Dermis blood vessel endothelial cell (primary cell): ENCODE results near the gene PDZD7. TPM values are rescaled to one million over a fixed set of nuclear protein-coding genes. Genes with fewer than 3 reads are reported as not detected.
A peak's percentile ranks its signal among the peaks of the same experiment; 100 is the strongest.

ENCODE experiments used
- DNase-seq: peaks from one replicate; pipeline ENCODE4 v3.0.0; 2010
- total RNA-seq: library from RNA; depleted of rRNA; stranded (reverse); fragments of >200 nt; gene quantifications from 2 replicates; pipeline ENCODE4 v1.2.3, GENCODE V29; 2014

Gene PDZD7
- total RNA-seq, 1 donor from 2014 or later = 0.34 TPM

DNA sequence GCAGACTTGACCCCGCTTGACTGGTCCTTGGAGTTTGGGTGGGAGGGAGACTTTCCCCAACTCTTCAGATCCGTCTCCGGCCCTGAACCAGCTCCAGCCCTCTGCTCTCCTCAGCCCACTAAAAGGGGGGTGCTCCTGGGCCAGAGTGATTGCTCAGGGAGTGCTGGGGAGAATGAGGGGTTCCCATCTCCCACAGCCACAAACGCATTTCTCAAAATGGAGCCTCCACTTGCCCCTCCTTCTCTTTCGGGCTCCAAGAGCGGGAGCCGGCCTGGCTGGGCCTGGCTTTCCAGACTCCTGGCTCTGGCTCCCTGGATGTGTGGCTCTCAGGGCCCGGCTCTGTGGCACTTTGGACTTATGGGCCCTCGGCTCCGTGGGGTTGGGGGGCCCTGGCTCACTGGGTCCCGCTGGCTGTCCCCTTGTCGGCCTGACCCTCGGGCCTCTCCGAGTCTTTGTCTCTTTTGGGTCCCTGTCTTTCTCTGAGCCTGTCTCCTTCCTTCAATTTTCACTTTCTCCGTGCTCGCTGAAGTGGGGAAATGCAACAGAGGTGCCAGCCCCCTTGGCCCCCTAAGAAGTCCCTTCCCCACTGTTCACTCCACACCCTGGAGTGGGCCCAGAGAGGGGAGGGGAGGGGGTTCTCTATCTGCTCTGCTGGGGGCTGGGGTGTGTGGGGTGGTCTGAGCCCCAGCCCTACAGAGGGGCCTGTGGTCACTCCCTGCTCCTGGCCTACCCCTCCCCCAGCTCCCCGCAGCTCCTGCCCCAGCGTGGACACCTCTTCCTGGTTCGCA, 30.6 kb downstream of the PDZD7 start:
- DNase-seq = peak; percentile 41

DNA sequence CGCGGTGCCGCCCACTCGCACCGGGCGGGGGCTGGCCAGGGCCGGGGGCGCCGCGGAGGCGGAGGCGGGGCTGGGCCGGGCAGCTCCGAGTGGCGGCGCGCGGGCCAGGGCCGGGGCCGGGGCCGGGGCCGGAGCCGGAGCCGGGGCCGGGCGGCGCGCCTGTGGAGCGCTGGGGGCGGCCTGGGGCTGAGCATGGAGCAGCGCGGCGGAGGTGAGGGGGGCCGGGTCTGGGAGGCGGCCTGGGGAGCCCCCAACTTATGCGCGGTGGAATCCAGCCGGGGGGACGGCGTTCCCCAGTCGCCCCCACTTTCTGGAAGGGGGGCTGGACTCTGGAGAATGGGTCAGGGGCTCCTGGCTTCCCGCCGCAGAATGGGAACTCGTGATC, 31.2 kb downstream of the PDZD7 start, which contains the start of gene LZTS2:
Gene LZTS2 (plus strand): TSS at position 67 of the 385 bp plus-strand sequence. CDS start 2,731 bp downstream, outside the sequence.
- DNase-seq = no peak

DNA sequence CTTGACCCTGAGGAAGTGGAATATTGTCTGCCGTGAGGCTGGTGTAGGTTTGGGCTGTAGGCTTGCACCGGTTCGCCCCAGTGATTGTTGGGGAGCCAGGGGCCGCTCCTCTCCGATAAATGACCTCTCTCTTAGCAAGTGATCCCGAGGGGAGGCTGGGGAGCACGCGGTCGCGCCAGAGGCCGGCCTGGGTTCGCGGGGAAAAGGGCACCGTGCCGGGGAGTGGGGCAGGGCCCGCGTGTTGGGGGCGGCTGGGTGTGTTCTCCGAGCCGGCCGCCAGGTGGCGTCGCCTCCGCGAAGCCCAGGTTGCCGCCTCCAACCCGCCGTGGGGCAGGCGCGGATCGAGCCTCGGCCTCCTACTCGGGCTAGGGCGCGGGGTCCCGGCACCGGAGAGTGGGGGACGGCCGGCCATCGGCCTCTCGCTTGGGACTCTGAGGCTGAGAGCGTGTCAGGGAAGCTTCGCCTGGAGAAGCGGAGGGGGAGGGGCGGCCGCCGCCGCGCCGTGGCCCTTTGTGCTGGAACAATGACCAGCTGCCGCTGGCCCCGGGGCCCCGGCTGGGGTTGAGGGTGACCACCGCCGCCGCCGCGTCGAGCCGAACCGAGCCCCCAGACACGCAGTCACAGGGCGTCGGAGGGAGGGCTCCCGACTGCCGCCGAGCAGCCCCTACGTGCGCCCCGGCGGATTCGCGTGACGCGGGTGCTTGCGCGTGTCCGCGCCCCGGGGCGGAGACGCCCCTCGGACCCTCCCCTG, 31.8 kb downstream of the PDZD7 start:
- peak; percentile 85 for DNase-seq

DNA sequence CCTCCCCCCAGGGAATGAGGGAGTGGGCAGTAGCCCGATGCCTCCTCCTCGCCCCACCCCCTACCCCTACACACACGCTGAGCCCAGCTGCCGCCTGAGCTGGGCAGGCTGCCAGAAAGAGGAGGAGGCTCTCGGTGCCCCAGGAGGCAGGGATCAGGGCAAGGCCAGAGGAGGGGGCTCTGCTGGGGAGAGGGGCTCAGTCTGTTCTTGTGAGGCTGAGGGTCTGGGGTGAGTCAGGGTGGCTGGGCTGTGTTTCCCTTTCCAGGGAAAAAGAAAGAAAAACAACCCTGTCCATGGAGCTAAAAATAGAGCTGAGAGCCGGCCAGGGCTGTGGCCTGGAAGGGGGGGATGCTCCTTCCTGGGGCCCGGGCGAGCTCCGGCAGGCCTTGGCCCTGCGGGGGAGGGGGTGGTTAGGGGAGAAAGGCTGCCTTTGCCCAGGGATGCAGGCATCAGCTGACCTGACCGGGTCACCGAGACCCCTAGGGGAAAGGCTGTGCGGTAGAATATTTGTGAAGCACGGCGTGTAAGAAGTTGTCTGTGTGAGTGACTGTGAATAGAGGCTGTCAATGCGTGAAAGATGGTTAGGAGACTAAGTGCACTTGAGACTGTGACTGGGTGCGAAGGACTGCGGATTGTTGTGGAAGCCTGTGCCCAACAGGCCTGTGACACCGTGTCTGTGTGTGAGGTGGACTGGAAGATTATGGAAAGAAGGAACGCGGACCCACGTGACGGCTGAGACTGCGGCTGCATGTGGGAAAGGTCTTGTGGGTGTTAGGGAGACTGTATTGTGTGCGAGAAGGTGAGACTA, 32.5 kb downstream of the PDZD7 start:
- DNase-seq = peak; percentile 80

DNA sequence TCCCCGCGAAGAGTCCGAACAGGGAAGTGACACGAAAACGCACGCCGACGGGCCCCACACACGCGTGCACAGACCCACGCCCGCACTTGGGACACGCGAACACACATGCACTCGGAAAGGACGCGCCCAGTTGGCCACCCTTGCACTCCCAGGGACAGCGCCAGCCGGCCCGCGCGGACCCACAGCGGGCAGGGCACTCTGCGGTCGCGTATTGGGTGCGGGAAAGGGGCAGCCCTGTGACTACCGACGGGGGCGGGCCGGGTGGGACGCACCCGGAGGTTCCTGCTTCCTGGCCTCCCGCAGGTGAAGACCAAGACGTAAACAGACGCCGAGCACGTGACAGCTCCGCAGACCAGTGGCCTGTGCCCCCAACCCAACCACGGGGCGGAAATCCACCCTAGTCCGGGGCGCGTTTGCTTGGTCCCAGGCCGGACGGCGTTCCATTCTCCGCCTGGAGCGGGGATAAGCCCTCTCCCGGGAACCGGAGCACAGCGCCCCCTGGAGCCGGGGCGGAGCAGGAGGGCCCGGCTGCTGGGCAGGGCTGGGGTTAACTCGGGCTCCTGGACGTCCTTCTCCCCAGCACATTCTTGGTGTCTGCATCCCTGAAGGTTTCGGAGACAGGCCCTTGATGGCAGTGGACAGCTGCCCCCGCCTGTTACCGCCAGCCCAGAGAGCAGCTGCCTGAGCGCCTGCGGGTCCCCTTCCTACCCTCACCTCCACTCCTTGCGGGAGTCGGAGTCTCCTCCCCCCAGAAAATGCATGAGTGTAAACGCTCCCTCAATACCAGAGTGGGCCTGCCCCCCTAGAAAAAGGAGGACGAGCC, 33.4 kb downstream of the PDZD7 start:
- DNase-seq = peak; percentile 82

DNA sequence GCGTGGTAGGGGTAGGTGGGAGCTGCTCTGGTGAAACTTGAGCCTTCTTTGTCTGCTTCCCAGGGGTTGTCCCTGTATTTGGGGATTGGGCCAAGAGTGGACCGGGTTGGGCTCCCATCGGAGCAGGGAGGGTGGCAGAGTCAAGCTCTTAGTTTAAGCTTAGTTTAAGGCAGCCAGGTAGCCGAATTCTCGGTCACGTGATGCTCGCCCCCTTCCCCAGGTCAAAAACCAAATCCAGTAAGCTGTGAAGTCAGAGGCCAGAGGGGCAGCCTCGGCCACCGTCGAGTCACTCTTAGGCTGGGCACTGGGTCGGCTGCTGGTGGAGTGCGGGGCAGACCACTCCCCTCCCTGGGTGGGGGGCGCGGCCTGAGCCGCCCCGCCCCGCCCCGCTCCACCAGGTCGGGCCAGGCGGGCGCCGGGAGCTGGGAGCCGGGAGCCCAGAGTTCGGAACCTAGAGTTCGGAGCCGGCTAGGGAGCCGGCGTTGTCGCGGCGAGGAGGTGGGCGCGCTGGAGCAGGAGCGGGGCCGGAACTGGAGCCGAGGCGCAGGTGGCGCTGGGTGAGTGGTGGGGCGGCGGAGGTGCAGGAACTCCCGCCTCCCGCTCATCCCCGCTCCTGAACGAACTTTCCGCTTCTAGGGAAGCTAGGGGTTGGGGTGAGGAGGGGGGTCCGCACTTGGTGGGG, 34.1 kb downstream of the PDZD7 start:
- DNase-seq = peak; percentile 37

DNA sequence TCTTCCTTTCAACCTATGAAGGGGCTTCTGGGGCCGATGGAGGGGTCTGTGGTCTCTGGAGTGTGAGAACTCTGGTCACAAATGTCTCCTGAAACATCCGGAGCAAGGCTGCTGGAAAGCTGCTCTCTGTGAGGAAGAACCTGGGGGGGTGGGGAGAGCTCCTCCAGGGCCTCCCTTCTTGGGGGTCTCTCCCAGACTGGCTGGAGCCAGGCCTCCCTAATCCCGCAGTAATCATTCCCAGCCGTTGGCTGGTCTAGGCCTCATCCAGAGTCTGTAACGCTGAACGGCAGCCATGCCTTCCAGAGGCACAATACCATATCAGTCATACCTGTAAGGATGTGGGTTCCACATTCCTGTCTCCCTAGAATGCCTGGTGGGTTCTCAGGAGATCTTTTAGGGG, 35.7 kb downstream of the PDZD7 start:
- DNase-seq = no peak

DNA sequence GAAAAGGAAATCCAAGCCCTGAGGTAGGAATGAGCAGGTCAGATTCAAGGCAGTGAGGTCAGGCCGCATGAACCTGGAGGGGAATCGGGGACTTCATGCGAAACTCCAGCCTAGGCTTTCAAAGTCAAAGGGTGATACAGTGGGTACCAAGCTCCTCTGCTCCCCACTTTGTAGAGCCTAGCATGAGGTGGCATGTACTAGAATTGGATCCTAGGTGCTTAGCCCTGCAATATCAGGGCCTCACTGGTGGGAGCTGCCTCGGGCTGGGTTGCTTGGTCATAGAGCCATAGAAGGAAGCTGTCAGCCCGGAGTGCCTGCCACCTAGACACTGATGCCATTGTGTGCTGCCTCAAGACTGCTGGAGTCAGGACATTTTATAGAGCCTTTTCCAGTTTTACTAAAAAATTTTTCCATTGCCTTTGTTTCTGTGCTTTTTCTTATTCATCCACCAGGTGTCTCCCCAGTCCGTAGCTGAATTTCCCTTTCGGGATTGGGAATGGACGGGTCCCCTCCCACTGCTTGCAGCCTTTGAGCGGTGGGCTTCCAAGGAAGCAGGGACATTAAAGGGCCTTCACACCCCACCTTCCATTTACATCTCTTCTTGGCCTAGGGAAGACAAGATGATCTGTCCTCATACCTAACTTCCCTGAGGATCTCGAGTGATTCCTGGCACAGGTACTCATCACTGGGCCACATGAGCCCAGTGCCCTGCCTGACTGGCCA, 36.8 kb downstream of the PDZD7 start:
- DNase-seq = peak; percentile 72

DNA sequence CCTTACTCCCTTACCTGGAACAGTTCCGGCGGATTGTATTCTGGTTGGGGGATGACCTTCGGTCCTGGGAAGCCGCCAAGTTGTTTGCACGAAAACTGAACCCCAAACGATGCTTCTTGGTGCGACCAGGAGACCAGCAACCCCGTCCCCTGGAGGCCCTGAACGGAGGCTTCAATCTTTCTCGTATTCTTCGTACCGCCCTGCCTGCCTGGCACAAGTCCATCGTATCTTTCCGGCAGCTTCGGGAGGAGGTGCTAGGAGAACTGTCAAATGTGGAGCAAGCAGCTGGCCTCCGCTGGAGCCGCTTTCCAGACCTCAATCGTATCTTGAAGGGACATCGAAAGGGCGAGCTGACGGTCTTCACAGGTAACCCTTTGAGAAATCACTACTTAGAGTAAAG, 41.8 kb downstream of the PDZD7 start:
- DNase-seq = no peak

DNA sequence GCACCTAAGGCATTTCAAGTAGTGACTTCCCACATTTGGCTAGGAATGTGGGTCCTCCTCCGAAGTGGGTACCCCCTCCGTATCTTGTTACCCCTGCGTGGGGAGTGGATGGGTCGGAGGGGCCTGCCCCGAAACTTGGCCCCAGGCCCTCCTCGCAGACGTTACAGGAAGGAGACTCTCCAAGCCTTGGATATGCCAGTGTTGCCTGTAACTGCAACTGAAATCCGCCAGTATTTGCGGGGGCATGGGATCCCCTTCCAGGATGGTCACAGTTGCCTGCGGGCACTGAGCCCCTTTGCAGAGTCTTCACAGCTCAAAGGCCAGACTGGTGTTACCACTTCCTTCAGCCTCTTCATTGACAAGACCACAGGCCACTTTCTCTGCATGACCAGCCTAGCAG, 42.8 kb downstream of the PDZD7 start:
- no peak for DNase-seq

DNA sequence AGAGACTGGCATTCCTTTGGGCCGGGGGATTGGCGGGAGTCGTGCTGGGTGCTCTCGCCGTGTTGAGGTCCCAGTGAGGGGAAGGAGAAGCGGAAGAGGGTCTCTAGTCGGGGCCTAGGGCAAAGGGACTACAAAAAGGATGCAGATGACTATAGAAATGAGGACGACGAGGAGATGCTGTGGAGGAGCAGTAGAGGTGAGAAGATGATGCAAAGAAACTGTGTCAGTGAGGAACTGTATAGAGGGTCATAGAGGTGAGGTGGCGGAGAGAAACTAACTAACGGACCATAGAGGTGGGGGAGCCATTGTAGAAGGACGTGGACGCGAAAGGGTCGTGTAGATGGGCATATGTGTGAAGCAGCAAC, 43.3 kb downstream of the PDZD7 start:
- DNase-seq = no peak

DNA sequence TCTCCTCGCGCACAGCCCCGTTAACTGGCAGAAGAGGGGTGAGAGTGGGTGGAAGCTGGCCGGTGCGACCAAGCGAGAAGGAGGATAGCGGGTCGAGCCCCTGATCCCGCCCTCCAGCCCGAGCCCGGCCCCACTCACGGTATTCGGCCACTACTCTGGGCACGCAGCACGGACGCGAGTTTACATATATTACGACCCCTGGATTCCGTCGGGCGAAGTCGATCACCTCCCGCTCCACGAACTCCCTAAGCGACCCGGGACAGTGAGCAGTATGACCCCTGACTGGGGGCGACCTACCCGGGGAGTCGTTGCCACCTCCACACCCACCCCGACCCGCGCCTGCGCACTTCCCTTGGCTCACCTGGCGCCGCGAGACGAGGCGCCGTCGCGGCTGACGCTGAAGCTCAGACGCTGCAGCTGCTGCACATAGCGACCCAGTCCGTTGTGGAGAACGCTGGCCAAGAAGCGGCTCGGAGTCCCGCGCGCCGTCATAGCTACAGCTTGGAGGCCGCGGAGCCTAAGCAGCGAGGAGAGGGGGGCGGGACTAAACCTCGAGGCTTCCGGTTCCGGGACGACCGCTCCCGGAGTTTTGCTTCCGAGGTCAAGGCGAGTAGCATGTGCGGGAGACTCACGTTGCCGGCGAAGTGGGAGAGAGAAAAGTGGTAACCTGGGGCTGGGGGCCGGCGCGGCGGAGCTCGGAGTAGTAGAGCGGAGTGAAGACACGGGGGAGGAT, 43.8 kb downstream of the PDZD7 start, which contains the start of the genes MRPL43 and TWNK:
Gene MRPL43 (minus strand): TSS at position 546 of the 733 bp plus-strand sequence. CDS start 54 bp downstream, at position 492.
Gene TWNK (plus strand): TSS at position 592 of the 733 bp plus-strand sequence. CDS start 668 bp downstream, outside the sequence.
- peak; percentile 83 for DNase-seq

DNA sequence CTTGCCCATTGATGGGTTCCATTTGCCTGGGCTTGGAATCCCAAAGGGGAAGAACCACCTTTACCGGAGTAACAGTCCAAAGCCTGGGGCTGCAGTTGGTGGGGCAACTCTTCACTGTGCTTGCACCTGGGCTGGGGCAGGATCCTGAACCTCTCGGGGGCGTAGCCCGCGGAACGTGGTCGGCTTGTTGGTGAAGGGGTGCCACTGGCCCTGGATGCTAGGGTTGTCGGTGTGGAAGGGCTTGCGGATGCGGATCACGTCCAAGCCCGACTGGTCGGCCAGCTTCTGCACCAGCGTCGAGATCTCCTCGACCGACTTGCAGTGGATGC, 44.3 kb downstream of the PDZD7 start:
- DNase-seq = no peak

DNA sequence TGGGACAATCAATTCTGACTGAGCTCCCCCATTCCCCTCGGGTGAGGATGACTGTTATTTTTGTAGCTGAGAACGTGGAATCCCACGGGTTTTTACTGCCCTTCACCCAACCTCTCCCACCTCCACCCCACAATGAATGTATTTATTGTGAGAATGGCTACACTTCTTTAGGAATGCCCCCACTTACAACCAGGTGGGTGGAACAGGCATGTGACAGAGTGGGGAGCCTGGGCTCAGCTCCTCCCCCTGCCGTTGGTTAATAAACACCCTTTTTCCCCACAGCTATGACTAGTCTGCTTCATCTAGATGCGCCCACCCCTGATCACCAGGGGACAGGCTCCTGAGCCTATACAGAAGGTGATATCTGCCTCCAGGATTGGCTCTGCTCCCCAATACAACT, 45.6 kb downstream of the PDZD7 start:
- DNase-seq = no peak

DNA sequence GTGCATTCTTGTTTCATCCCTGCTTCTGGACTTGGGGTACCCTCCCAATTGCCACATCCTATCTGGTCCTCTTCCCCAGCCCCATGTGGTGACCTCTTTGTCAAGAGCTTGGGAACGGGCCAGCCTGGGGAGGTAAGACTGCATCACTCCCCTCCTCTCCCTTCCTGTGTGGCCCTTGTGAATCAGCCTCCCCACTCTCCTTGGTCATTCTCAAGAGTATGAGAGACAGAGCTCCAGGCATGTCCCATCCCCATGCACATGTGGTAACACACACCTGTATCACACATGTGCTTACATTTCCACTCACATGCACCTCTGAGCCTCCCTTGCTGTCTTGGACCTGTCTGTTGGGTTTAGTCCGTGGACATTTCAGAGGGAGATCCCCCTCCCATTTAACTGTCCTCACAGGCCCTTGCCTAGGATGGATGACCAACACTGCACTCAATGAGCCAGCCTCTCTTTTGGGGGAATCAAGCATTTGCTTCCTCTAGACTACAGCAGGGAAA, 46.2 kb downstream of the PDZD7 start:
- DNase-seq = no peak

DNA sequence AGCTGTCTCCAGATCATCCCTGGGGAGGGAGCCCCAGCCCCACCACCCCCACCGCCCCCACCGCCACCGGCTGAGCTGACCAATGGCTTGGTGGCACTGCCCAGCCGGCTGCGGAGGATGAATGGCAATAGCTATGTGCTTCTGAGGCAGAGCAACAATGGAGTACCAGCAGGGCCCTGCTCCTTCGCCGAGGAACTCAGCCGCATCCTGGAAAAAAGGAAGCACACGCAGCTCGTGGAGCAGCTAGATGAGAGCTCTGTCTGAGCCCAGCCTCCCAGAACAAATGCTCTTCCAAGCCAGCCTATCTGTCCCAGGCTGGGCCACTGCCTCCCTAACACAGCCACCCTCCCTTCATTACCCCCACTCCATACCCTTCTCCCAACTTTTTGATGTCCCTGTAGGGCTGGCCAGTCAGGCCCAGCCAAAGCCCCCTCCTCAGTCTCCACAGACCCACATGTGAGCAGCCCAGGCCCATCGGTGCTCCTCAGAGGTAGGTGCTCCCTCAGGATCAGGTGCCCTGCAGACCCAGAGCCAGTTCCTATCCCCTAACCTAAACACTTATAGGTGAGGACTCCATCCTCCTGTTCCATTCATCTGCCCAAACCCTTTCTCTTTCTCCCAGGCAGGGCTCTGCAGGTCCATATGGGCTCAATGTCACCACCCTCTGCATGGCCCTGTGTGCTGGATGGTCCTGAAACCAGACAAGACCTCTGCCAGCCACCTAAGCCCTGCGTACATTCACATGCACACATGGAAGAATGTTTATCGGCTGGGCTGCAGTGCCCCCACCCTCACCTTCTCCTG, 46.9 kb downstream of the PDZD7 start:
- no peak for DNase-seq

DNA sequence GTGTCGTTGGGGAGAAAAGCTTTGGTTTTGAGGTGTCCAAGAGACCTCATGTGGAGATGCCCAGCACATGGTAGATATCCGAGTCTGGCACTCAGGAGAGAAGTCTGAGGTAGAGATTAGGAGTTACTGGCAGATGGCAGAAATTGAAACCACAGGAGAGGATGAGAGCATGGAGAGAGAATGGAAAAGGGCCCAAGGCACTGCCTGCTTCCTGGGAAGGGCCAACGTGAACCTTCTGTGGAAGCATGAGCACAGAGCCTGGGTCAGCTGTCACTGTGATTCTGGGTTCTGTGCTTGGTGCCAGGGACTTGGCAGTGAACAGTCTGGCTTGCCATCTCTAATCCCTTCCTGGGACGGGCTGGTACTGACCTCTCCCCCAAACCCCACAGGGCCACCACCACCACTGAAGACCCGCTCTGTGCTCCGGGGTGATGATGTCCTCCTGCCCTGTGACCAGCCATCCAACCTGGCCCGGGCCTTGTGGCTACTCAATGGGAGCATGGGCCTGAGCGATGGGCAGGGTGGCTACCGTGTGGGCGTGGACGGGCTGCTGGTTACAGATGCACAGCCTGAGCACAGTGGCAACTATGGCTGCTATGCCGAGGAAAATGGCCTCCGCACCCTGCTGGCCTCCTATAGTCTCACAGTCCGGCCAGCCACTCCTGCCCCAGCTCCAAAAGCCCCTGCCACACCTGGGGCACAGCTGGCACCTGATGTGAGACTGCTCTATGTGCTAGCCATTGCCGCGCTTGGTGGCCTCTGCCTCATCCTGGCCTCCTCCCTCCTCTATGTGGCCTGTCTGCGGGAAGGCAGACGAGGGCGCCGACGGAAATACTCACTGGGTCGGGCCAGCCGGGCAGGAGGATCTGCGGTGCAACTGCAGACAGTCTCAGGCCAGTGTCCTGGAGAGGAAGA, 47.8 kb downstream of the PDZD7 start:
- no peak for DNase-seq
